HG03064 (cell line): ENCODE measurements around the gene DNAH14.
A peak's percentile ranks its signal among the peaks of the same experiment; 100 is the strongest.
"Not testable (repeated sequence)": the region's sequence is repeated elsewhere in the genome, so short reads cannot be mapped to it uniquely, and the experiment has no call there.

Experiments used
- ATAC-seq: cut with Tn5 transposase; IDR thresholded peaks from one replicate; pipeline ENCODE4 v1.9.1; 2021; ENCODE audit warnings: low read depth; ENCODE audit not compliant: unreplicated experiment

DNAH14 gene

DNA sequence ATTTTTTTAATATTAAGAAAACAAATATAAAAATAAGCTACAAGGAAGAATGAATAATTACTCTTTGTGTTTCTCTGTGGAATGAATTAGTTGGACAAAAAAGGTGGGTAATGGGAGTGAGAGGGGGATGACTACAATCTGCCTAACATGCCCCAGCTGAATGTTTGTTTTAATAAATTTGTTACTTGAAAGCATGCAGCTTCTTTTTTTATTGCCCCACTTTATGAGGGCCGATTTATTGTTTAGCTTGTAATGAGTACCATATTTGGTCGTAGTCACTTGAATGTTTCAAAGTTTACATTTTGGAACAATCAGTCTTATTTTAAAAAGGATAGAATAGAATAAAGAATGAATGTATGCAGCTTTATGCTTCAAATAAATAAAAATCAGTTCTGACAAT lies 301.0 kb downstream of the DNAH14 start:
- ATAC-seq = no peak

DNA sequence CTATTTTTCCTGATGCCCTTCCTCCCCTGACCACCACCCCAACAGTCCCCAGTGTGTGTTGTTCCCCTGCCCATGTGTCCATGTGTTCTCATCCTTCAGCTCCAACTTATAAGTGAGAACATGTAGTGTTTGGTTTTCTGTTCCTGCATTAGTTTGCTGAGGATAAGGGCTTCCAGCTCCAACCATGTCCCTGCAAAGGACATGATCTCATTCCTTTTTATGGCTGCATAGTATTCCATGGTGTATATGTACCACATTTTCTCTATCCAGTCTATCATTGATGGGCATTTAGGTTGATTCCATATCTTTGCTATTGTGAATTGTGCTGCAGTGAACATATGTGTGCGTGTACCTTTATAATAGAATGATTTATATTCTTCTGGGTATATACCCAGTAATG lies 303.5 kb downstream of the DNAH14 start:
- not testable (repeated sequence) for ATAC-seq

DNA sequence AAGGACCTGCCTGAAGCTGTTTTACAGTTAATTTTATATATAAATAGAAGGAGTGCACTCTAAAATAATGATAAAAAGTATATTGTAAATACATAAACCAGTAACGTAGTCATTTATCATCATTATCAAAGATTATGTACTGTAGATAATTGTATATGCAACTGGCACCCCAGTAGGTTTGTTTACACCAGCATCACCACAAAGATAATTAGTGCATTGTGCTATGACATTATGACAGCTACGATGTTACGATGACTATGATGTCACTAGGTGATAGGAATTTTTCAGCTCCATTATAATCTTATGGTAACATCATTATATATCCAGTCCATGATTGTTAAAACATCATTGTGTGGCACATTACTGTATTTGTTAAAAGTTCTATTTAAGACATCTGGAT lies 313.1 kb downstream of the DNAH14 start:
- ATAC-seq = no peak

DNA sequence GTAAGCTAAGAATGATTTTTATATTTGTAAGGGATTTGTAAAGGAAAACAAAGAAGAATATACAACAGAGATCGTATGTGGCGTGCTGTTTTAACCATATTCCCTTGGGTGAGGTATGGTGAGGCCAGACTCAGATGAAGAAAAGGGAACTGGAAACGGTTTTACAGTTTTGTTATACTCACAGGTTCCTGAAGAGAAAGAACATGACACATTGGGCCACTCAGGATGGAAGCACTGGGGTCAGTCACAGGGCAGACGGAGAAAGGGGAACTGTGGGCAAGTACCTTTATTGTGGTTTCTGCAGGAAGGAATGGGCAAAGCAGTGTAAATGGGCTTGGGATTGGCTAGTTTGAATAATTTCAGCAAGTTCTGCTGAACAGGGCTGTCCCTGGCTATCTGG lies 321.0 kb downstream of the DNAH14 start:
- peak; percentile 88 for ATAC-seq

DNA sequence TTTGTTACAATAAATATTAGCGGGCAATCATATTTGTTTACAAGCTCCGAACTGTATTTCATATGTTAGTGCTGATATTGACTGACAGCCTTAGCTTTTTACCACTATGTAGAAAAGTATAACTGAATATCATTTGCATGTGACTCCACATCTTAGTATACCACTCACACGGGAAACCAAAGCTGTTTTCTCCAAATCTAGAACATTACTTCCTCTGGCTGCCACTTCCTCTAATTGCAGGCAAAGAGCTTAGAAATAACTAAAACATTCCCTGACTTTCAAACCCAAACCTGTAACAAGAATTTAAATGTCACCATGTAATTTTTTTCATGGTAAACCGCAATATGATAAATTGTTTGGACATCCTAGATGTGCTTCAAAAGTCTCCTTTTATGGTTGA lies 323.7 kb downstream of the DNAH14 start:
- no peak for ATAC-seq

DNA sequence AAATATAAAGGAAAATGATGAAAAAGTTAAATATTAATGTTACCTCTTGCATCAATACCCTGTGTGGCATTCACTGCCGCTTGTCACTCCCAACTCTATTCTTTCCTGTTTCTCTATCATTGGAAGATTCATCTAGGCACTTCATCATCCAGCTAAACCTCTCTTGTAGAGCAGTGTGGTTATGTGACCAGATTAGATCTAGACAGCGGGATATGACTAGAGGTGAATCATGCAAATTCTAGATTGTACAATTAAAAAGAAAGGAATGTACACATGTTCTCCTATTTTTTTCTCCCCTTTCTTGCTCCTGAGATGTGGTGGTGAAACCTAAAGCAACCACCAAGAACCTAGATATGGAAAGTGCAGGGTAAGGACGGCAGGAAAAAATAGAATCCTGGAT lies 324.3 kb downstream of the DNAH14 start:
- no peak for ATAC-seq

DNA sequence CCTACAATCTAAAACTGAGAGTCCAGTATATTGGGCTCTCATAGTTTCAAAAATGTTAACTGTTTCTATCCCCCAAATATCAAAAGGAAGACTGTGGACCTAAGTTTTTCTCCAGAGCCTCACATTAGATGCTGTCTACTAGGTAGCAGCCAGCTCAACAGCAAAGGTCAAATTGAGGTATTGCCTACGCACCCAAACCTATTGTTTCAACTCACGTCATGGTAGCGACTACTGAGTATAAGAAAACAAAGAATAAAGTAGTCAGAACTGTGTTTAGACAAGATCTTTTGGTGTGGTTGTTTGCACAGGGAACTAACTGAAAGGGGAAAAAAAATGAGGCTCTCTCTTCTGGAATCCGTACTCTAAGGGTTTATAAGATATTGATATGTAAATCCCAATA lies 325.2 kb downstream of the DNAH14 start:
- no peak for ATAC-seq

DNA sequence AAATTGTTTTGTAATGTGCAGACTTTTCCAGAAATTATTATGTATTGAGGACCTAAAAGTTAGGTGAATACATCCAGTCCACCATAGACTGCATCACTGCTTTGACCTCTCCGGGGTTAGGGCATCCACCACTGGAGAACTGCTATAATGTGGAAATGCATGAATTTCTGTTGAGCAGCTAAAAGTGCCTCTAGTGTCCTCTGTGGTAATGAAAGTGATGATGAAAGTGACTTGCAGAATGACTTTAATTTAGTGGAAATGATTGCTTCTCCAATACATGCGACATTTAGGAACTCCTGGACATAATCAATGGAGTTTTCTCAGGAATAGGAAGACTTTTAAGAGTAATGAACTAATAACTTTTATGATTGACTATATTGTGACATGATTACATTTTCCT lies 327.6 kb downstream of the DNAH14 start:
- ATAC-seq = no peak

DNA sequence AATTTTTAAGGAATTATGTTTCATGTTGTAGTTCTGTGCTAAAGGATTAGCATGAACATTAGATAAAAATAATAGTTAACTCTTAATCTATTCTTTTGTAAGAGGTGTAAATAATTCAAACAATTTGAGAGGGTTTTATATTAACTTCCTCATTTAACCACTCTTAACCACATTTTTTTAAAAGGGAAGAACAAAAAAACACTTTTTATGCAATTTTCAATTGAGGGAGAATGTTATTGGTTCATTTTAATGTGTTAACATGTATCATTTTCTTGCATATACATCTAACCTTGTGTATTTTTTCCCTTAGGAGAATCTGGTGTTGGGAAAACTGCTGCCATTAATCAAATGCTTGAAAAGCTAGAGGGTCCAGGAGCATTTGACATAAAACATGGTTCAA lies 329.3 kb downstream of the DNAH14 start:
- no peak for ATAC-seq

DNA sequence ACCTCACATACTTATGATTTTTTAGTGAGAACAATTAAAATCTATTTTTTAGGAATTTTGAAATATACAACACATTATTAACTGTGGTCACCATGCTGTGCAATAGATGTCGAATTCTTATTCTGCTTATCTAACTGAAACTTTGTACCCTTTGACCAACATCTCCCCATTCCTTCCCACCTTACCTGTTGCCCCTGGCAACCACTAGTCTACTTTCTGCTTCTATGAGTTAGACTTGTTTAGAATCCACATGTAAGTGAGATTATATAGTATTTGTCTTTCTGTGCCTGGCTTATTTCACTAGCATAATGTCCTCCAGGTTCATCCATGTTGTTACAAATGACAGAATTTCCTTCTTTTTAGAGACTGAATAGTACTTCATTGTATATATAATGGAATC lies 330.1 kb downstream of the DNAH14 start:
- no peak for ATAC-seq

DNA sequence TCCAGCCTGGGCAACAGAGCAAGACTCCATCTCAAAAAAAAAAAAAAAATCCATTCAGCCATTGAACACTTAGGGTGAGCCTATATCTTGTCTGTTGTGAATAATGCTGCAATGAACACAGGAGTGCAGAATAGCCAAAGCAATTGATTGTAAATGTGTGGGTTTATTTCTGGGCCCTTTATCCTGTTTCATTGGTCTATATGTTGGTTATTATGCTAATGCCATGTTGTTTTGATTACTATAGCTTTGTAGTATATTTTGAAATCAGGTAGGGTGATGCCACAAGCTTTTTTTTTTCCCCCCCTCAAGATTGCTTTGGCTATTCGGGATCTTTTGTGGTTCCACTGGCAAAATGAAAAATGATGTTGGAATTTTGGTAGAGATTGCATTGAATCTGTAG lies 330.8 kb downstream of the DNAH14 start:
- ATAC-seq = no peak

DNA sequence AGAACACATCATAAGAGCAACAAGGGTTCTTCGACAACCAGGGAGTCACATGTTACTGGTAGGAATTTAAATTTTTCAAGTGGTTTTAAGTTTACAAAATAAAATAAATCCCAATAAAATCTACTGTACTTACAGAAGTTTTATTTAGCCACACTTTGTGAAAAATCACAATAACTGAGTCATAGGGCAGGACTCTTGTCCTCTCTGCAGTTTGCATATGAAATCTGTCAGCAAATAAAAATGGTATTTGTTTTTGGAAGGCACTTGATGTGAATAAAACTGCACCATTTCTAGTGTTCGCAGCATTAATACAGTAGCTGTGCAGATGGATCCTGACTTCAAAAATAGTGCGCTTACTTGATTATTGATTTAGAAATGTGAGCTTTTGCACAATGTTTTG lies 348.0 kb downstream of the DNAH14 start:
- no peak for ATAC-seq

DNA sequence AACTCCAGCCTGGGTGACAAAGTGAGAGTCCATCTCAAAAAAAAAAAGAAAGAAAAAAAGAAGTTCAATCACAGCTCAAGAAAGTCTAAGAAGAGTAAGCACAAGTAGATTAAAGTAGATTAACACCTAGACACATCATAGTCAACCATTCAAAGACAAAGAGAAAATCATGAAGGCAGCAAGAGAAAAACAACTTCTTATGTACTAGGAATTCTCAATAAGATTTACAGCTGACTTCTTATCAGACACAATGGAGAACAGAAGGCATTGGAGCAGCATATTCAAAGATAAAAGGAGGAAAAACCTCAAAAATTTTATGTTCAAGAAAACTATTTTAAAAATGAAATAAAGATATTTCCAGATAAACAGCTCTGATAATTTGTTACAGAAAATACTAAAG lies 351.1 kb downstream of the DNAH14 start:
- ATAC-seq = no peak

DNA sequence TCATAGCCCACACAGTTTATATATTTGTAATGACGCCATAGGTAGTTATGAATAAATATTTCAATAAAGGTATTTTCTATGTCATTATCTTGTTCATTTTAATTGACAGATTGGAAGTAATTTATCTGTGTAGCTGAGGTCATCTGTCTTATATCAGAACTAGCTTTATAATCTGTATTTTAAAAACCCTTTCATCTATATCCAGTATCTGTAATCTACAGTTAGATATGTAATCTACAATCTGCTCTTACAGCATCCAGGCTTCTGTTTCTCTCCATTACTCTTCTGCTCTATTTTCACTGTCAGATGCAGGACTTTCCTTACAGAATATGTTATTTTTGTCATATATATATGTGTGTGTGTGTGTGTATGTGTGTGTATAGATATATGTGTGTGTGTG lies 360.8 kb downstream of the DNAH14 start:
- no peak for ATAC-seq

DNA sequence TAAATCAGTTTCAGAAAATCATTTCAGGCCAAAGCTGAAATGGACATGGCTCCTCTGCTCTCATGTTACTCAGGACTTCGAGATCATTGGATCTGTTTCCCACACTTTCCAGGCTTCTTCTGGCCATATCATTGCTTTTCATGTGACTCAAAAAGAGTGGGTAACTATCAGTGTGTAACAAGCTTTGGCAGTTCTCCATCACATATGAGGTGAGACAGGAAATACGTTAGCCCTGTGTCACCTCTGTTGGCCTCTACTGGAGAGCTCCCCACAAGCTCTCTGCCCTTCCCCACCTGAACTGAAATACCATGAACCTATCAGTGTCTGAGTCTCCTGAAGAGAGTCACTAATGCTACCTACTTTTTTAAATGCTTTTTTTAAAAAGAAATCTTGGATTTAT lies 370.1 kb downstream of the DNAH14 start:
- no peak for ATAC-seq

DNA sequence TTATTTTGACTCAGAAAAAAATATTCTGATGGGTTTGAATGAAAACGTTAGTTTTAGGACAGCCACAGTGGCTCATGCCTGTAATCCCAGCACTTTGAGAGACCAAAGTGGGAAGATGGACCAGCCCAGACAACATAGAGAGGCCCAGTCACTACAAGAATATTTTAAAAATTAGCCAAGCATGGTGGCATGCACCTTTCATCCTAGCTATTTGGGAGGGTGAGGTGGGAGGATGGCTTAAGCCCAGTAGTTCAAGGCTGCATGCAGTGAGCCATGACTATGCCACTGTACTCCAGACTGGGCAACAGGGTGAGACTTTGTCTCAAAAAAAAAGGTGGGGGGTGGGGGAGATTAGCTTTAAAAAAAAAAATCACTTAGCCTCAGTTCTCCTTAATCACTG lies 370.9 kb downstream of the DNAH14 start:
- no peak for ATAC-seq

DNA sequence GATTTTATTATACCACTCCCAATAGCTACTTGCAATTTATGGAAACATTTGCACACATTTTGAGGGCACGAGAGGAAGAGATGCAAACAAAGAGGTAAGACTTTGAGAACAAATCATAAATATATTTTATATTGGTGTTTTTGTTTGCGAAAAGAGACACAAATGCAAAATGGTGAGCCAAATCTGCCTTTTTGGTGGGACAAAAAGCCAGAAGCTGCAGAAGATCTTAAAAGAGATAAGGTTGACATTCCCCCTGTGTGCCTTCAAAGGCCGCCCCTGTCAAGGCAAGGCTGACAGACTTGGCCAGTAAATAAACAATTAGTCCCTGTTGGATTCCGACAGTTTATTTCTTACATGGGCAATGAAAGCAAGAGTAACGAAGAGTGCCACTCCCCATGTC lies 375.5 kb downstream of the DNAH14 start:
- no peak for ATAC-seq

DNA sequence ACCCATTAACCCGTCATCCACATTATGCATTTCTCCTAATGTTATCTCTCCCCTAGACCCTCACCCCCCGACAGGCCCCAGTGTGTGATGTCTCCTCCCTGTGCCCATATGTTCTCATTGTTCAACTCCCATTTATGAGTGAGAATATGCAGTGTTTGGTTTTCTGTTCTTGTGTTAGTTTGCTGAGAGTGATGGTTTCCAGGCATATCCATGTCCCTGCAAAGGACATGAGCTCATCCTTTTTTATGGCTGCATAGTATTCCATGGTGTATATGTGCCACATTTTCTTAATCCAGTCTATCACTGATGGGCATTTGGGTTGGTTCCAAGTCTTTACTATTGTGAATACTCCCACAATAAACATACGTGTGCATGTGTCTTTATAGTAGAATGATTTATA lies 381.1 kb downstream of the DNAH14 start:
- not testable (repeated sequence) for ATAC-seq

DNA sequence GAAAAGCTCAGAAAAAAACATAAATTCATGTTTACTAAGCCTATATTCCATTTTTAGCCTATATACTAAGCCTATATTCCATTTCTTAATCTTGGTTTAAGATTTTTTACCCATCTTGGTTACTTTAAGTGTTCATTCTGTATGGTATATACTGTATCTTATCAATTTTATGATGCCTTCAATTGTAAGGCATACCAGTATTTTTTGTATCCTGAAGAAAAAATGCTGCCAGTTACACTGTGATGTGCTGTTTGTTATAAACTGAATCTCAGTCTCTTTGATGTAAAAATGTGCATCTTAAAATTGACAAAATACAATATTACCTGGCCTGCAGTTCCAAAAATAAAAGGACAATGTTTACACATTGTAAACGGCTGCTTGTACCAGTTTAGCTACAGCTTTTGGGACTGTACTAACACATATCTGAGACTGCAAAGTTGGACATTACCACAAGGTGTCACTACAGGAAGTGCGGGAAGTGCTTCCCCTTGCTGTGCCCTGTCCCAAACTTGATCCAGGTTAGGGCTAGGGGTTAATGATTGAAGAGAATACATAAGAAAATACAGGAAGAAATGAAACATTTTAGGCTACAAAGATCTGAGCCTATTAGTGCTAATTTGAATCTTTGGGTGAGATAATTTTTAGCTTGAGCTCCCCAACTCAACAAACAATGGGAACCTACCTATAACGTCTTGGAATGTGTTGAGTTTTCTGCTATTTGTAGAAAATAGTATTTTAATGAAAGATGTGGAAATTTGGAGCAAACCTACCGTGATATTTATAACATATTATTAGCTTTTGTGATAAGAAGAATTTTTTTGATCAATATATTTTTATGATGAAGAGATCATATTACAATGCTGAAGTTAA lies 389.5 kb downstream of the DNAH14 start:
- ATAC-seq = no peak

DNA sequence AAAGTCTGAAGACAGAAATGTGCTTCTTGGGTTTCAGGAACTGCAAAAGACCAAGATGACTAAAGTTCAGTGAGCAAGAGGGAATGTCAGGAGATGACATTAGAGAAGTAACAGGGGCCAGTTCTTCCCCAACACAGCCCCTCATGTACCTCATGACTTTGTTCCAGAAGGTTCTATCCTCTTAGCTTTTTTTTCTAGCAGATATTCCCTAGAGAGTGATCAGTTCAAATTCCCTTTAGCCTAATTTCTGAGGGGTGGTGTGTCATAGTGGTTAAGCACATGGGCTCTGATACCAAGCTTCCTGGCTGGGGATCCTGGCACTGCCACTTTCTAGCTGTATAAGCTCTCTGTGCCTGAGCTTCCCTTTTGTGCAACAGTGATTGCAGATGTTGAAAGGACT lies 390.4 kb downstream of the DNAH14 start:
- ATAC-seq = no peak

DNA sequence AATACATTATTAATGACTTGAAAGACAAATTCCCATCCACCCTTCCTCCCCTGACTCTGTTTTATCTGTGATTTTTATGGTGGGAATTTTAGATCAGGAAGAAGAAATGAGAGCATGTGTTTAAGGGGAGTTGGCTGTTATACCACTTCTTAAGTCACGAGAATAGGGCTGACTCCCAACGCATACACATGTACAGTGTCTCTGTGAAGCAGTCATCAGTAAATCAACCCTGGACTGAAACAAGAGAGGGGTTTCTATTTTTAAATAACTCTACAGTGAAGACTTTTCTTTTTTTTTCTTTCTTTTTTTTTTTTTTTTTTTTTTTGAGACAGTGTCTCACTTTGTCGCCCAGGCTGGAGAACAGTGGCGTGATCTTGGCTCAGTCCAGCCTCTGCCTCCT lies 392.3 kb downstream of the DNAH14 start:
- ATAC-seq = no peak

DNA sequence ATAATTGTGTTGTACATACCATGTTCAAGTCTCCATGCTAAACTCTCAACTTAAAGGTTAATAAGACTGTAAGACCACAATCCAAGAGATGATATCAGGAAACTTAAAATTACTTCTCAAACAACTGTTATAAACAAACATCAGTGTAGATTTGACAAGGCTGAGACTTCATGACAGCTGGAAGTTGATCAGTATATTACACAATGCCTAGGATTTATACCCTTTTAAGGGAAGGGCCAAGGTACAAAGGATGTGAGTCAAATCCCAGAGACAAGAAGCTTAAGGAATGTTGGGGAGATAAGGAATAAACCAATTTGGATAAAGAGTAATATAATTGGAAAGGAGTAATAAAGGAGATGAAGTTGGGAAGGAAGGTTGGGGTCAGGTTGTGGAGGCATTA lies 399.6 kb downstream of the DNAH14 start:
- ATAC-seq = no peak

DNA sequence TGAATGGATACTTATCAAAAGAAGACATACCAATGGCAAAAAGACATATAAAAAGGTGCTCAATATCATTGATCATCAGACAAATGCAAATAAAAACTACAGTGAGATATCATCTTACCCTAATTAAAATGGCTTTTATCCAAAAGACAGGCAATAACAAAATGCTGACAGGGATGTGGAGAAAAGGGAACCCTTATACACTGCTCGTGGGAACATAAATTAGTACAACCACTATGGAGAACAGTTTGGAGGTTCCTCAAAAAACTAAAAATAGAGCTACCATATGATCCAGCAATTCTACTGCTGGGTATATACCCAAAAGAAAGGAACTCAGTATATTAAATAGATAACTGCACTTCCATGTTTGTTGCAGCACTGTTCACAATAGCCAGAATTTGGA lies 400.5 kb downstream of the DNAH14 start:
- ATAC-seq = not testable (repeated sequence)
